ENCODE results near the gene WDR73. TPM values are rescaled to one million over a fixed set of nuclear protein-coding genes. Genes with fewer than 3 reads are reported as not detected.
"Not testable (repeated sequence)": the region's sequence is repeated elsewhere in the genome, so short reads cannot be mapped to it uniquely, and the experiment has no call there.

Gene WDR73
- total RNA-seq, result 12.8 TPM
- long read RNA-seq, full-length matches to known transcripts, result 2 of 8 reads
- long read RNA-seq, partial matches to known transcripts, result 1 of 8 reads
- long read RNA-seq, other reads (novel, unspliced or antisense), result 5 of 8 reads

DNA sequence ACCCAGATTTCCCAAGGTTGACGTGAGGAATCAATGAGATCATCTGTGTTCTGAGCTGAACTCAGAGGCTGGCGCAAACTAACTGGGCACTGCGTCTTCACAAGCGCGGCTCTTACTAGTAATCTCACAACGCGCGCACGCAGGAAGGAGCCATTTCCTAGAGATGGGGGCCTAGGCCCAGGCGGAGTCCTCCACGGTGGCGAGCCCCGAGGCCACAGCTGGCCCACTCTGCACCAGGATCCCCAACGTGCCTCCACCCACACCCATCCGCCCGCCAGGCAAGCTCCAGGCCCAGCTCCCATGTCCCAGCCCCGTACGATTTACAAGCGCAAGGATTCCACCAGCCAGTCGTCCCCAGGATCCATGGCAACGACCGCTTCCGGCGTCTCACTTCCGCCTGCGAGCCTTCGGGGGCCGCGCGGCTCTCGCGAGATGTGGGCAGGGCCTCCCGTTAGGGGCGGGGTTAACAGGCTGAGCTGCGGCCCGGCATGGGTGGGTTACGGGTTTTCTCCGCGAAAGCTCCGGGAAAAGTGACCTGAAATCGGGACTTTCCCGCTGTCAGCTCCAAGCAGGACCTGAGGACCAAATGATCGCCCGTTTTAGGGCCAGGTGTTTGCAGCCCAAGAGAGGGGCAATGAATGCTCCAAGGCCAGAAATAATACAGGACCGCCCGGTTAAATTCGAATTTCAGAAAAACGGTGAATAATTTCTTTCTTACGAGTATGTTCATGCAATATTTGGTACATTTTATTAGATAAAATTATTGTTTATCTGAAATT, at the start of gene WDR73:
Gene WDR73, minus strand, starts transcription at position 374 of the 779 bp plus-strand sequence. Its CDS starts 9 bp downstream, at position 365.
- intact Hi-C loops (cut with DNase I), result loop anchor here (2.0 kb wide), 2 partner anchors 19 to 53 kb away; partner anchors contain the start of gene ZSCAN2
- ATAC-seq (peak; percentile 93), DNase-seq (ENCODE audit: missing footprints) (peak; percentile 98)

GRCh38 chr15:84703808-84704207, 49.7 kb upstream of the WDR73 start:
- DNase-seq (ENCODE audit: missing footprints), result no peak
- intact Hi-C loops (cut with DNase I), result loop anchor here (1.0 to 5.0 kb wide), 2 partner anchors 12 to 47 kb away; partner anchors contain the start of genes NMB and SEC11A
- no peak for ATAC-seq

GRCh38 chr15:84702961-84703482, 48.9 kb upstream of the WDR73 start:
- intact Hi-C loops (cut with DNase I), result loop anchor here (1.0 to 5.0 kb wide), 2 partner anchors 13 to 46 kb away; partner anchors contain the start of genes NMB and SEC11A
- peak; percentile 85 for ATAC-seq
- DNase-seq (ENCODE audit: missing footprints), result no peak

- intact Hi-C loops (cut with DNase I), result loop anchor here (5.0 kb wide), 1 partner anchor 42 kb away; the partner anchor contains the start of gene NMB
- DNase-seq (ENCODE audit: missing footprints), result no peak
- no peak for ATAC-seq
Observed at GRCh38 chr15:84699538-84700191, 45.6 kb upstream of the WDR73 start.

DNA sequence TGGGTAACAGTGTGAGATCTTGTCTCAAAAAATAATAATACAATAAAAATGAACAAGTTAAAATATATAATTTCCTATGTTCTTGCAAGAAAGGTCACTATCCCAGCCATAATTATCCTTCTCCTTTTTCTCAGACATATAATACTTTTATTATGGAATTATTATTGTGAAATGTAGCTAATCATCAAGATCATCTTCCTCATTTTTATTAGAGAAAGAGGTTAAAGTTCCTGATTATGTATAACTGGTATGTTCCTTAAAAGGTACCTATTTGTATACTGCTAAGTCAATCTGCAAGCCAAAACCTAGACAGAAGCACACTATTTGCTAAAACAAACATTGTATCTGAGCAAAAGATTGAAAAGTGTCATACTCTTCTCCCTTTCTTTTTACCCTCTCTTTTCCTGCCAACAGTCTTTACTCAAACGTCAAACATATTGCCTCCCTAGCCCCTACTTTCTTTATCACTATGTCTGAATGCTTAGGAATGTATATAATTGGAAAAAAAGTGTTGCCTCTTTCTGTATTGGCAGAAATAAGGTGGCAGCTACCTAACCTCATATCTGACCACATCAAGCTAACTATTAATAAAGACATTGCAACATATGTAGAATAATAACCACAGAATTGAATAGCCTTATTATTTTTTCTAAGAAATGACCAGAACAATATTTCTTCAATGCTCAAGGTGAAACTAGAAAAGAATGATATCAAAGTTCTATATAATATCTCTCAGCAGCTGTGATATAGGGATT, 43.3 kb upstream of the WDR73 start:
- intact Hi-C loops (cut with DNase I), result no loop called here
- ATAC-seq (no peak), DNase-seq (ENCODE audit: missing footprints) (no peak)

GRCh38 chr15:84696757-84697156, 42.7 kb upstream of the WDR73 start:
- ATAC-seq (no peak), DNase-seq (ENCODE audit: missing footprints) (no peak)
- intact Hi-C loops (cut with DNase I), result no loop called here

- ATAC-seq (no peak), DNase-seq (ENCODE audit: missing footprints) (no peak)
- intact Hi-C loops (cut with DNase I), result no loop called here
Observed at GRCh38 chr15:84690342-84690741, 36.3 kb upstream of the WDR73 start.

DNA sequence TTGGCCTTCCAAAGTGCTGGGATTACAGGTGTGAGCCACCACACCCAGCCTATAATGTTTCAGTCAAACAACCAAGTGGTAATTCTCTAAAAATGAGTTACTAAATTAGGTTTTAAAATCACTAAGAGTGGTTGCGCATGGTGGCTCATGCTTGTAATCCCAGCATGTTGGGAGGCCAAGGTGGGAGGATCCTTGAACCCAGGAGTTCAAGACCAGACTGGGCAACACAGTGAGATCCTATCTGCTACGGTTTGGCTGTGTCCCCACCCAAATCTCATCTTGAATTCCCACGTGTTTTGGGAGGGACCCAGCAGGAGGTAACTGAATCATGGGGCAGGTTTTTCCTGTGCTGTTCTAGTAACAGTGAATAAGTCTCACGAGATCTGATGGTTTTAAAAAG, 35.8 kb upstream of the WDR73 start:
- no peak for ATAC-seq
- intact Hi-C loops (cut with DNase I), result no loop called here
- no peak for DNase-seq (ENCODE audit: missing footprints)

DNA sequence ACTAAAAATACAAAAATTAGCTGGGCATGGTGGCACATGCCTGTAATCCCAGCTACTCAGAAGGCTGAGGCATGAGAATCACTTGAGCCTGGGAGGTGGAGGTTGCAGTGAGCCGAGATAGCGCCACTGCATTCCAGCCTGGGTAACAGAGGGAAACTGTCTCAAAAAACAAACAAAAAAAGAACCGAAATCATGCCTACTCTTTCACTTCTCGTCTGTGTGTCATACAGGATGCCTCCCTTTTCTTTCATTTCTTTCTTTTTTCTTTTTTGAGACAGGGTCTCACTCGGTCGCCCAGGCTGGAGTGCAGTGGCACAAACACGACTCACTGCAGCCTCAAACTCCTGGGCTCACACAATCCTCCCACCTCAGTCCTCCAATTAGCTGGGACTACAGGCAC, 32.4 kb upstream of the WDR73 start:
- ATAC-seq; DNase-seq (ENCODE audit: missing footprints); intact Hi-C loops (cut with DNase I): not testable (repeated sequence)

DNA sequence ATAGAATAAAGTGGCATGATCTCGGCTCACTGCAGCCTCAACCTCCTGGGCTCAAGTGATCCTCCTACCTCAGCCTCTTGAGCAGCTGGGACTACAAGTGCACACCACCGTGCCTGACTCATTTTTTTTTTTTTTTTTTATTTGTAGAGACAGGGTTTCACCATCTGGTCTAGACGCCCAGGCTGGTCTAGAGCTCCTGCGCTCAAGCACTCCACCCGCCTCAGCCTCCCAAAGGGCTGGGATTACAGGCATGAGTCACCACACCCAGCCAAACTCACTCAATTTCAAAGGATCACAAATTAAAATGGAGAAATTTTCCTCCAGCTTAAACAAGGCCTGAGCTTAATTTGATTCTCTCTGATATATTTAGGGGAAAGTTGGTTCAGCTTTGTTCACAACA, 31.2 kb upstream of the WDR73 start:
- peak; percentile 78 for DNase-seq (ENCODE audit: missing footprints)
- ATAC-seq, result peak; percentile 85
- intact Hi-C loops (cut with DNase I), result no loop called here

- no peak for DNase-seq (ENCODE audit: missing footprints)
- ATAC-seq, result no peak
- intact Hi-C loops (cut with DNase I), result no loop called here
Observed at GRCh38 chr15:84684092-84684491, 30.0 kb upstream of the WDR73 start.

DNA sequence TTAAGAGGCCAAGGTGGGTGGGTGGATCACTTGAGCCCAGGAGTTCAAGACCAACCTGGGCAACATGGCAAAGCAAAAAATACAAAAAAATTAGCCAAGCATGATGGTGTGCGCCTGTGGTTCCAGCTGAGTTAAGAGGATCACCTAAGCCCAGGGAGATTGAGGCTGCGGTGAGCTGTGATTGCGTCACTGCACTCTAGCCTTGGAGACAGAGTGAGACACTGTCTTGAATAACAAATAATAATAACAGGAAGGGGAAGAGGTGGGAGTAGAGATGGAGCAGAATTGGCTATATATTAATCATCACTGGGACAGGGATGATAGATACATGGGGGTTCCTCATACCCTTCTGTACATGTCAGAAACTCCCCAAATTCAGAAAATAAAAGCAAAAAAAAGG, 27.7 kb upstream of the WDR73 start:
- ATAC-seq, result no peak
- intact Hi-C loops (cut with DNase I), result no loop called here
- no peak for DNase-seq (ENCODE audit: missing footprints)

DNA sequence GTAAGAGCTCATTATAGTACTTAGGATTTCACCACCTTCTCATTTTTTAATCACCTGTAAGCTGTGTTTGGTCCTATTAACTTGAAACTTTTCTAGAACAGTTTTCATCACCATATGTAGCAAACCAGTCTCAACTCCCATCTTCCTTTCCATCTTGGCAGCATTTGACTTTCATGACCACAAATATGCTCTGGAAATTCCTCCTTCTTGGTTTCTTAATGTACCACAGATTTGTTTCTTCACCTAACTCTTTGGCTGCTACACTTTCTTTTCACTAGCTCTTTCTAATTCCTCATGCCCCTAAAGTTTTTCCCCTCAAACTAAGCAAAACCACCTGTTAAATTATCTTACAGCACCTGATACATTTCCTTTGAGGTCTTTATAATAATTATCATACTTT, 17.1 kb upstream of the WDR73 start:
- no peak for ATAC-seq
- DNase-seq (ENCODE audit: missing footprints), result no peak
- intact Hi-C loops (cut with DNase I), result no loop called here

GRCh38 chr15:84669726-84670125, 15.6 kb upstream of the WDR73 start:
- no peak for DNase-seq (ENCODE audit: missing footprints)
- no peak for ATAC-seq
- intact Hi-C loops (cut with DNase I), result no loop called here

DNA sequence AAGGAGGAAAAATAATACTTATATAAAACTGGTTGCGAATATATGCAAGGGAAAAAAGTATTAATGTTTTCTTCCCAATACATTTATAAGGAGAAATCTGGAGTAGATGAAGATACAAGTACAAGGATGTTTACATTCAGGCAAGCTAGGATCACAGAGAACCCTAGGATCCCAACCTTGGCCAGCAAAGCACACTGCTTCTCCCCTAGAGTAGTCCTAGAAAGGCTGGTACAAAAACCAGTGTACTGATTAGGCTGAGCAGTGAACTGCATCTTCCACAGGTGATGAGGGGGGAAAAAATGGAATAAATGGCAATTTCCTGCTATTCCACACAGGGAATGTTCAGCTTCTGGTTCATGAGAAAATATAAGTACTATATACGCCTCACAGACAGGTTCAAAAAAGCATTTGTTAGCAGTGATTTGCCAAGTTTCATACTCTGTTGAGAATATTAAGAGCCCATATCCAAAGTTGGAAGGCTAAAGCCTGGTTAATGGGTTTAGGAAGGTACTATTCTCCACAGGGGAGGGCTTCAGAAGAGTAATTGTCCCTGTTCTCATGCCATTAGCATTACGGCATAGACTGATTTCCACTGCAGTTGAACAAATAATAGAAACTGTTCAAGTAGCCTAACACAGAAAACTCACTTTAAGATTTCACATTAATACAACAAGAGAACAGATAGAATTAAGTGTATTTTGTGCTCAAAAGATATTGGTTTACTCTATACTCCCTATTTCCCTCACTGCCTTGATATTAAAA, 14.3 kb upstream of the WDR73 start:
- DNase-seq (ENCODE audit: missing footprints) (no peak), ATAC-seq (no peak)
- intact Hi-C loops (cut with DNase I), result no loop called here

DNA sequence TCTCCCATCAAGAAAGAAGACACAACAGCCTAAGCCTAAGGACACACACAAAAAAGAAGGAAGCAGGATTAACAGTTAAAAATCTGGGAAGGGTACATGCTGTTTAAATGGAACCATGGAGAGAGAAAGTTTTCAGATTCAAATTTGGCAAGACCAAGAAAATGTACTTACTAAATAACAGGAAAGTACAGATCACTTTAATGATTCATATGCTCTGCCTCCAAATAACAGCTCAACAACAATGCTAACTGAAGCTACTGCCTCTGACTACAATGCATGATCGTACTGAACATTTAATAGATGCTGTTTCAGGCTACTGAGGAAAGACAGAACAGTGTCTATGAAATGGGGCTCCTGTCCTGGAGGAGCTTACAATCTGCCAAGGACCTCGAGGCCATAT, 12.3 kb upstream of the WDR73 start:
- intact Hi-C loops (cut with DNase I), result no loop called here
- ATAC-seq (no peak), DNase-seq (ENCODE audit: missing footprints) (no peak)

DNA sequence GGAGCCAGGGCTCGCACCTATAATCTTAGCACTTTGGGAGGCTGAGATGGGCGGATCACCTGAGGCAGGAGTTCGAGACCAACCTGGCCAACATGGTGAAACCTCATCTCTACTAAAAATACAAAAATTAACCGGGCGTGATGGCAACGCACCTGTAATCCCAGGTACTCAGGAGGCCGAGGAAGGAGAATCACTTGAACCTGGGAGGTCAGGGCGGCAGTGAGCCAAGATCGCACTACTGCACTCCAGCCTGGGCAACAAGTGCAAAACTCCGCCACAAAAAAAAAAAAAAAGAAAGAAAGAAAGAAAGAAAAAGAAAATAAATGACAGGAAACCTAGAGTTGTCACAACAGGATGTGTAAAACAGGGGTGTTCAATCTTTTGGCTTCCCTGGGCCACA, 6.9 kb upstream of the WDR73 start:
- no peak for ATAC-seq
- DNase-seq (ENCODE audit: missing footprints), result no peak
- intact Hi-C loops (cut with DNase I), result no loop called here

Measured in Right ventricle myocardium inferior (tissue), 1 donor.